Activated CD4-positive, alpha-beta T cell treated with anti-CD3 and anti-CD28 coated beads, Interleukin-2, amount 50 U/mL, for 4 hours (primary cell): ENCODE results near the gene PHLDA3.

Experiments used
- DNase-seq, 2 experiments: peaks; one replicate each; pipeline ENCODE4 v3.0.0-alpha.2; 2020

PHLDA3 gene

GRCh38 chr1:201460814-201461644 is 8.0 kb downstream of the PHLDA3 start:
- no peak for DNase-seq

GRCh38 chr1:201459775-201460174 is 9.2 kb downstream of the PHLDA3 start:
- DNase-seq = no peak

GRCh38 chr1:201459052-201459451 is 9.9 kb downstream of the PHLDA3 start:
- DNase-seq = no peak

- no peak for DNase-seq
Measured at GRCh38 chr1:201457508-201457960, 11.5 kb downstream of the PHLDA3 start.

- DNase-seq = no peak
Measured at GRCh38 chr1:201456499-201457309, 12.3 kb downstream of the PHLDA3 start.

GRCh38 chr1:201455098-201455497 is 13.9 kb downstream of the PHLDA3 start:
- DNase-seq = no peak

- no peak for DNase-seq
Measured at GRCh38 chr1:201454608-201455007, 14.4 kb downstream of the PHLDA3 start.

GRCh38 chr1:201452866-201453265 is 16.1 kb downstream of the PHLDA3 start:
- no peak for DNase-seq

- DNase-seq = no peak
Measured at GRCh38 chr1:201450721-201451291, 18.2 kb downstream of the PHLDA3 start.

GRCh38 chr1:201448990-201449389 is 20.0 kb downstream of the PHLDA3 start:
- DNase-seq = no peak

GRCh38 chr1:201447903-201448871 is 20.8 kb downstream of the PHLDA3 start:
- peak; percentile 42 to 43 for DNase-seq

- no peak for DNase-seq
Measured at GRCh38 chr1:201445310-201445709, 23.7 kb downstream of the PHLDA3 start.

GRCh38 chr1:201444792-201445191 is 24.2 kb downstream of the PHLDA3 start:
- DNase-seq = no peak

- no peak for DNase-seq
Measured at GRCh38 chr1:201443747-201444146, 25.2 kb downstream of the PHLDA3 start.

- DNase-seq = no peak
Measured at GRCh38 chr1:201436969-201437368, 32.0 kb downstream of the PHLDA3 start.

- DNase-seq = no peak
Measured at GRCh38 chr1:201436393-201436792, 32.6 kb downstream of the PHLDA3 start.

GRCh38 chr1:201434266-201434665 is 34.7 kb downstream of the PHLDA3 start:
- no peak for DNase-seq

GRCh38 chr1:201433609-201434008 is 35.4 kb downstream of the PHLDA3 start:
- no peak for DNase-seq

- no peak for DNase-seq
Measured at GRCh38 chr1:201430776-201431175, 38.2 kb downstream of the PHLDA3 start.

- DNase-seq = no peak
Measured at GRCh38 chr1:201429736-201430501, 39.1 kb downstream of the PHLDA3 start.

GRCh38 chr1:201427963-201428362 is 41.0 kb downstream of the PHLDA3 start:
- no peak for DNase-seq
